SU-DHL-6 (cell line): ENCODE data around the gene RPGRIP1L.

Experiments
- EZH2phosphoT487 ChIP-seq: fragments of 200-600 bp; sonication (generic), shearing (Covaris generic); conservative IDR thresholded peaks from 2 replicates; pipeline ENCODE4 v1.6.1; 2018; ENCODE audit warnings: mild to moderate bottlenecking, antibody characterized with exemption, low read length, moderate library complexity, mixed read lengths
- TF ChIP-seq, protein P1 (sequence below): fragments of 200-600 bp; sonication (generic); IDR thresholded peaks from one replicate; pipeline ENCODE4 v1.5.1; 2017; ENCODE audit warnings: antibody characterized with exemption, mild to moderate bottlenecking, low read length, moderate library complexity; ENCODE audit not compliant: insufficient read depth, poor library complexity, severe bottlenecking

DNA sequence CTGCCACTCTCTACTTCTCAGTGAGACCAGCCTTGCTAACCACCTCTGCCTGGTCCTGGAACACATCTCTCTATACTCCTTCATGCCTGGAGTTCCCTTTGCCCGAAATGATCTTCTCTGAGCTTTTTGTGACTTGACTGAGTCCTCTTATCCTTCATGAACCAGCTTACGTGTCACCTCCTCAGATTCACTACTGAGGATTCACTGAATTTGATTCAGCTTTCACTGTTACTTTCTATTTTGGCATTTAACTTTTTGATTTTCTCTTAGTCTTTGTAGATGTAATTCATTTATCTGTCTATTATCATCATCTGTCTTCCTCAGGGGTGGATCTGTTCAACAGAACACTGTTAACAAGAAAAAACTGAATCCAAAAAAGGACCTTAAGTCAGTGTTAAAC, 95.6 kb downstream of the RPGRIP1L start:
- TF ChIP-seq, protein P1, sequence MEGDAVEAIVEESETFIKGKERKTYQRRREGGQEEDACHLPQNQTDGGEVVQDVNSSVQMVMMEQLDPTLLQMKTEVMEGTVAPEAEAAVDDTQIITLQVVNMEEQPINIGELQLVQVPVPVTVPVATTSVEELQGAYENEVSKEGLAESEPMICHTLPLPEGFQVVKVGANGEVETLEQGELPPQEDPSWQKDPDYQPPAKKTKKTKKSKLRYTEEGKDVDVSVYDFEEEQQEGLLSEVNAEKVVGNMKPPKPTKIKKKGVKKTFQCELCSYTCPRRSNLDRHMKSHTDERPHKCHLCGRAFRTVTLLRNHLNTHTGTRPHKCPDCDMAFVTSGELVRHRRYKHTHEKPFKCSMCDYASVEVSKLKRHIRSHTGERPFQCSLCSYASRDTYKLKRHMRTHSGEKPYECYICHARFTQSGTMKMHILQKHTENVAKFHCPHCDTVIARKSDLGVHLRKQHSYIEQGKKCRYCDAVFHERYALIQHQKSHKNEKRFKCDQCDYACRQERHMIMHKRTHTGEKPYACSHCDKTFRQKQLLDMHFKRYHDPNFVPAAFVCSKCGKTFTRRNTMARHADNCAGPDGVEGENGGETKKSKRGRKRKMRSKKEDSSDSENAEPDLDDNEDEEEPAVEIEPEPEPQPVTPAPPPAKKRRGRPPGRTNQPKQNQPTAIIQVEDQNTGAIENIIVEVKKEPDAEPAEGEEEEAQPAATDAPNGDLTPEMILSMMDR: no peak
- no peak for TF ChIP-seq EZH2phosphoT487
